Activated T-cell treated with anti-CD3 and anti-CD28 coated beads for 4 hours (primary cell): Measurements from ENCODE around the gene MICAL2.

ENCODE experiments used
- DNase-seq: peaks from one replicate; pipeline ENCODE4 v3.0.0-alpha.2; 2020

MICAL2 gene

GRCh38 chr11:12253843-12254281 lies 143.5 kb downstream of the MICAL2 start:
- DNase-seq, result no peak

DNA sequence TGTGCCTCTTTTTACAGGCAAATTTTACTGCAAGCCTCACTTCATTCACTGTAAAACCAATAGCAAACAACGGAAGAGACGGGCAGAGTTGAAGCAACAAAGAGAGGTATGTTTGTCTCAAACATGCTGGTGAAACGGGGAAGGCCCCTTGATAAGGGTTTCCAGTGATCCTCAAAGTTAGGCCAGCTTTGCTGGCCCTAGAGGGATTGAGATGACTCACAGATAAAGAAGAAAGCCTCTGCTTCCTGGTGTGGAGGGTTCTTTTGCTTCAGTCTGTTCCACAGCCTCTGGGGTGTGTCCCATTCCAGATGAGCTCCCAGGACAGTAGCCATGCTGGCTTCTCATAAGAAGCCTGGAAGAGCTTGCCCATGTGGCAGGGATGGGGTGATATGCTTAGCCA lies 148.1 kb downstream of the MICAL2 start:
- DNase-seq, result no peak

DNA sequence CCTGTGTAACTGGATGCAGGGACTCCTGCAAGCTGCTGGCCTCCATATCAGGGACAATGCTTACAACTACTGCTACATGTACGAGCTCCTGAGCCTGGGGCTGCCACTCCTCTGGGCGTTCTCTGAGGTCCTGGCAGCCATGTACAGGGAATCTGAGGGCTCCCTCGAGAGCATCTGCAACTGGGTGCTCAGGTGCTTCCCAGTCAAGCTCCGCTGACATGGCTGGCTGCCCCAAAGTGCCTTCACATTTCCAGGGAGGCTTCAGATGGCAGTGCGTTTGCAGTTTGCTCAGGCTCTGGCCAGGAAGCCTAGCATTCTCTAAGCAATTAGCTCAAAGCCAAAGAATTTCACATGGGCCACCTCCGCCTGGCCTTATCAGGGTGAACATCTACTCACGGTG lies 149.6 kb downstream of the MICAL2 start:
- no peak for DNase-seq

- DNase-seq, result no peak
Measured at GRCh38 chr11:12260731-12261521, 150.5 kb downstream of the MICAL2 start.

- DNase-seq, result no peak
Measured at GRCh38 chr11:12261551-12261950, 151.2 kb downstream of the MICAL2 start.

GRCh38 chr11:12263141-12263693 lies 152.8 kb downstream of the MICAL2 start:
- DNase-seq, result no peak

GRCh38 chr11:12264361-12264760 lies 154.0 kb downstream of the MICAL2 start:
- DNase-seq, result no peak

- no peak for DNase-seq
Measured at GRCh38 chr11:12266132-12266531, 155.7 kb downstream of the MICAL2 start.

DNA sequence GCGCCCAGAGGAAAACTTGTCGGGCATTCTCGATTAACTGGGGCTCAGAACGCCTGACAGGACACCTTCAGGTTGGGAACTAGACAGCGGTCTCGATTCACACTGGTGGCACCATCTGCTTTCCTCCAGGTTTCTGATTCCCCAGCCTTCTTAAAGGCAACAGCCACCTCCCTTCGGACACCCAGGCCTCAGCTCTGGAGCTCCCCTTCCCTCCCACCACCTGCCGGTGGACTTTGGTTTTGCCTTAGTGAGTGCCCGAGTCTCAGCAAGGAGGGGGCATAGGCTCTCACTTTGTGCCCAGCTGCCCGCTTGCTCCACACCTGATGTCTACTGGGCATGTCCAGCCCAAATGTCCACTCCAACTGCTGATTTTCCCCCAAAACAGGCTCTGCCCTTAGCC lies 156.6 kb downstream of the MICAL2 start:
- no peak for DNase-seq

DNA sequence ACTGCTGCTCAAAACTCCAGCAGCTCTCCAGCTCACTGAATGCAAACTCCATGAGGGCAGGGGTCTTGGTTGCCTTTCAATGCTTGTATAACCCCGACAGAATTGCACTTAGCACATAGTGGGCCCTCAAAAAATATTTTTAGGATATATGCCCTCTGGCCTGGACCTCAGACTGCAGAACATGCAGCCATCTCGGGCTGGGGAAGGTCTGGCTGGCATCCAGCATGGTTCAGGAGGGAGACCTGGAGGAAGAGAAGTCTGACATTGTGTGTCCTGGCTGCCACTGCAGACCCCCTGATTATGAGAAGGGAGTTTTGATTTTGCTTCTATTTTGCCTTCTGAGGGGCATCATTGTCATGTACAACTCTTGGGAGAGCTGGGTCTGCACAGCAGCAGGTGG lies 157.5 kb downstream of the MICAL2 start:
- no peak for DNase-seq

DNA sequence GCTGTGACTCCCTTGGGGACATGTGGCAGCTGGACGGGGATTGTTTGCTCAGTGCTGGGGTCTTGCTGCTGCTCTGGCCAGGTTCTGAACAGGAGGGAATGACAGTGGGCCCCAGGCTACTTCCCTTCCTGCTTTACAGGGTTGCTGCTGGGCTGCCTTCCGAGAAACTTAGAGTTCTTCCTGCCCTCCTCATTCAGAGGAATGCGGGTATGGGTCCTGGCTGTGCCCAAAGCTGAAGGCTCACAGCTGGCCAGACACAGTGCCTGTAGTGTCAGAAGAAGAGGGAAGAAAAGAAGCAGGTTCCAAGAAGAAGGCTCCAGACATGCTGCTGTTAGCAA lies 158.7 kb downstream of the MICAL2 start:
- DNase-seq, result no peak

GRCh38 chr11:12269446-12270214 lies 159.2 kb downstream of the MICAL2 start:
- DNase-seq, result no peak

GRCh38 chr11:12270215-12270797 lies 159.9 kb downstream of the MICAL2 start:
- DNase-seq, result no peak

DNA sequence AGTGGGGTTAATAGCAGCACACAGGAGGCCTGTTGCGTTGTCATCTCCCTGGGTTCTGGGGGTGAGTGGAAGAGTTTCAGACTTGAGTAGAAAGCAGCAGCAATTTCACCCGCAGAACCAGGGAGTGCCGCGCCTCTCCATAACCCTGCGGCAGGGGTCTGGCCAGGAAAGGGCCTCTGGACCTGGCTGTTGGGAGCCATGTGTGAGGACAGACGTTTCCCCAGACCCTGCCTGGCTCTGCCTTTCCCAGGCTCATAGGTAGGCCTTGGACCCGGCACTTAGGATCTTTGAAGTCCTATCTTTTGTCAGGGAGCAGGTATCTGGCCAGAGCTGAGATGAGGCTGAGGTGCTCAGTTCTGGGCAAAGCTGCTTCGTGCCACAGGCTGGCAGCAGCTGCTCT lies 160.4 kb downstream of the MICAL2 start:
- no peak for DNase-seq

DNA sequence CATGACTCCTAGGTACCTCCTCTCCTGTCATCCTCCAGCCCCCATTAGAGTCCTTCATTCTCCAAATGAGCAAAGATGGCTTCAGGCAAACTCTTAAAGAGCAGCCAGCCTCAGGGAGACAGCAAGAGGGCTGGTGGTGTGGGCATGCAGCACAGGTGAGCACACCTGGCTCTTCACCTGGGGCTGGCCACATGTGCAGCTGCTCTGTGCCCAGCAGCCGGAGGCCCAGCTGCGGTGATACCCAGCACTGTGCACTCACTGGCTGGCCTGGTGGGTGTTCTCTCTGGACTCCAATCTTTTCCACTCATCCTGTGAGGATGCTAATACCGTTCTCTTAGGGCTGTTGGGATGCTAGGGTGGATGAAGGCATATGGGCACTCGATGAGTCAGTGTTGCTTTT lies 160.9 kb downstream of the MICAL2 start:
- DNase-seq, result no peak

DNA sequence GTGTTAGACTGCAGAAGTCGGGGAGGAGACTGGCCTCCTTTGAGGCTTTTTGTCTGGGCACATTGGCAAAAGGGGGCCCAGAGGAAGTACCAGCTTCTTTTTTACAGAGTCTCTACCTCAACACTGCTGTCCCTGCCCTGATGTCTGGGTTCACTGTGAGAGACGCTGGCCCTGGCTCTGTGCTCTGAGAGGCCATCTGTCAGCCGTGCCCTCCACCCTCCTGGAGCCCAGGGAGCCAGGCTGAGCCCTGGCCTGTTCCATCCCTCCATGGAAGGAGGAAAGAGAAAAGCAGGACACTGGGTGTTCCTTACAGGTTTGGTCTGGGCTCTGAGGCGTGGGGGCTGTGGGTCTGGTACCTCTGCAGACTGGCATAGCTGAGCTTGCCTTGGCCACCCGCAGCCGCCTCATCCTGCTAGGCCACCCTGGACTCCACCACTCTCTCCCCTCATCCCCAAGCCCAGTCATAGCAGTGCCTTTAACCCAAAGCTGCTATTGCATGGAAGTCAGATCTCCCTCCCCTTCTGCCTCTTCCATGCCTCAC lies 161.5 kb downstream of the MICAL2 start:
- no peak for DNase-seq

DNA sequence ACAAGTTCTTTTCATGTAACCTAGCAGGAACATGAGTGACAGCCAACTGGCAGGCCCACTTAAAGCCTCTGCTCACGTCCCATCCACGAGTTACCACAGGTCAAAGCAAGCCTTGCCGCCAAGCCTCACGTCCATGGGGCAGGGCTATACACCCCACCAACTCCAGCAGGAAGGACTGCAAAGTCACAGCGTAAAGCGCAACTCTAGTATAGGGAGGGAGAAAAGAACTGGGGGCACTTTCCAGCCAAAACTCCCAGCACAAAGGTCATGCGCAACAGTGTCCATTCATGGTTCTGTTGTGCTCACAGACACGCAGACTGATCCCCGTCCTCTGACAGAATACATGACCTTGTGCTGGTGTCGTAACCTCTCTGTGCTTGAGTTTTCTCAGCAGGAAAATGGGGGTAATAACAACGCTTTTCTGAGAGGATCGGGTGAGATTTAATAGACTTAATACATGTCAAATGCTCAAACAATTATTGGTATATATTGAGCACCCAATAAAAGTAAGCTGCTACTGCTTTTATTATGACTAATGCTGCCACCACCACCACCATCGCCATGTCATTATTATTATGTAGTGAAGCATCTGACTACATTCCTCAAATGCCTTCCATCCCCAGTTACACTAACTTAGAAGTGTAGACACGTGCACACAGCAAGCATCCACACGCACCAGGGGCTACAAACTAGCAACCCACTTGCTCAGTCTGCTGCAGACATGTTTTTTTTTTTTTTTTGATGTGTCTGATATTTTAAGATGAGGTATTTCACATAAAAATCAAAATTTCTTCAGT lies 162.6 kb downstream of the MICAL2 start:
- no peak for DNase-seq

DNA sequence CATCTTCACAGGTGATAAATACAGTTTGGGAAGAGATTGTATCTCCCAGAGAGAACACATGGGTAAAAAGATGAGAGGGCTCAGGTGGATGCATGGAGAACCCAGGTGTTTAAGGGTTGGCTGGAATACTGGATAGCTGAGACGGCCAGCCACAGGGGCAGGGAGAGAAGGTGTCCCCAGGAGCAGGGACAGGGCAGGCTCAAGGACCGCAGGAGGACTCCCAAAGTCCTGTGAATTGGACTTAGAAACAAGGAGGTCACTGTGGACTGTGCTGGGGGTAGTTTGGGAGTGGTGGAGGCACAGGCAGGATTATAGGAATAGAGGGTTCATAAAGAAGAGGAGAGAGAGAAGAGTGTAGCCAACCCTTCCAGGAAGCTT lies 163.2 kb downstream of the MICAL2 start:
- no peak for DNase-seq

DNA sequence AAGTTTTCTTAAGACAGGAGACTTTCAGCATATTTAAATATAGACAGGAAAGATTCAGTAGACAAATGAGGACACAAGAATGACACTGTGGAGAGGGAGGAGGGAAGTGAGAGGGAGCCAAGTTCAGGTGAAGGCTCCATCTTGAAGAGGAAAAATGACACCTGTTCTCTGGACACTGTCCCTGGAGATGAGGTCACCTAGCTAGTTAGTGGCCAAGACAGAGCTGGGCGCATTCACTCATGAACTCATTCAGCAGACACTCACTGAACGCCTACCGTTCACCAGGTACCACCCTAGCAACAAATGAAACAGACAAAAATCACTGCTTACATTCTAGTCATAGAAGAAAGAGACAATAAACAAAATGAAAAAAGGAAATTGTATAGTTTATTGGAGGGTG lies 163.7 kb downstream of the MICAL2 start:
- no peak for DNase-seq

DNA sequence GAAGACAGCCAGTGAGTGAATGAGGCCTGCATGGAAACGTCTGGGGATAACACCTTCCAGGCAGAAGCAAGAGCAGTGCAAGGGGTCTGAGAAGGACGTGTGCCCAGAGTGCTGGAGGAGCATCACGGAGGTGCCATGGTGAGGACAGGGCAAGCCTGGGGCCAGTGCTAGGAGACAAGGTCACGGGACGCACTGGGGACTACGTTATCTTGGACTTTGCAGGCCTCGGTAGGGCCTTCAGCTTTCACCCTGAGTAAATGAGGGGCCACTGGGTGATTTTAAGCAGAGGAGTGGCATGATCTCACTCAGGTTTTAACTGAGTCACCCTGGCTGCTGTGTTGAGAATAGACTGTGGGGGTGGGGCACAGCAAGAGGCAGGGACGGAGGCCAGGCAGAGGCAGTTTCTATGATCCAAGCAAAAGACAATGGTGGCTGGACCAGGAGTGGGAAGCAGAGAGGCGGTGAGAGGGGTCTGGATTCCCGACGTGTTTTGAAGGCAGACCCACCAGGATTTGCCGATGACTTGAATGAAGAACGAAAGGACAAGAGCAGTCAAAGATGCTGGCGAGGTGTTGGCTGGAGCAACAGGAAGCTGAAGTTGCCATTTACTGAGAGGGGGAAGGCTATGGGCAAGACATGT lies 164.3 kb downstream of the MICAL2 start:
- no peak for DNase-seq

GRCh38 chr11:12275818-12276217 lies 165.4 kb downstream of the MICAL2 start:
- no peak for DNase-seq

DNA sequence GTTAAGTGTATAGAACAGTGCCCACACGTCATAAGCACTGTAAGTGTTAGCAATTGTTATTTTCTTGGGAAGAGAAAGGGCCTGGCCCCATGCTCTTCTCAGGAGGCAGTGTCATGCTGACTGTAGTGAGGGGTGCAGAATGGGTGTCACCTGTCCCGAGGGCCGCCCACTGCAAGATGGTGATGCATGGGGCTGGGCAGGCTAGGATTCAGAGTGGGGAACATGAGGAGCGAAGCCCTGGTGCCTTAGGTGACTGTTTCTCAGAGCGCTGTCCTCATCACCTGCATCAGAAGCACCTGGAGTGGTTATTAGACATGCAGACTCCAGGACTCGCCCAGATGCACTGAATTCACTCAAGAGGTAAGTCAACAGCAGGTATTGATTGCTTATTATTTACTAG lies 166.0 kb downstream of the MICAL2 start:
- no peak for DNase-seq
